Mesenchymal stem cell (in vitro differentiated cells and primary cell): ENCODE data around the gene INMT.

Source experiments
- DNase-seq: peaks from one replicate; pipeline ENCODE4 v3.0.0-alpha.2; 2013
- H2AFZ ChIP-seq: one replicate; pipeline ENCODE4 v1.6.1; 2013; ENCODE audit warnings: low read depth, mild to moderate bottlenecking, control low read depth, inconsistent platforms, low read length, moderate library complexity
- H2AK5ac ChIP-seq: 2 replicates; pipeline ENCODE4 v1.6.1; 2013; ENCODE audit warnings: low read length, moderate library complexity, mild to moderate bottlenecking, inconsistent platforms; ENCODE audit not compliant: severe bottlenecking
- H2BK120ac ChIP-seq: one replicate; pipeline ENCODE4 v1.6.1; 2013; ENCODE audit warnings: low read depth, mild to moderate bottlenecking, inconsistent platforms, low read length, moderate library complexity
- H2BK12ac ChIP-seq, 2 experiments: one replicate each; pipeline ENCODE4 v1.6.1; 2013; ENCODE audit warnings: inconsistent platforms in 2 of 2, low read length in 2 of 2, mild to moderate bottlenecking in 2 of 2, moderate library complexity in 2 of 2, control low read depth in 1 of 2
- H2BK15ac ChIP-seq: one replicate; pipeline ENCODE4 v1.6.1; 2013; ENCODE audit warnings: mild to moderate bottlenecking, low read depth, inconsistent platforms; ENCODE audit not compliant: poor library complexity, severe bottlenecking
- H2BK5ac ChIP-seq: 2 replicates; pipeline ENCODE4 v1.6.1; 2013; ENCODE audit warnings: low read depth, mild to moderate bottlenecking, low read length, control low read depth, inconsistent platforms; ENCODE audit not compliant: poor library complexity, severe bottlenecking
- H3K14ac ChIP-seq, 2 experiments: one replicate each; pipeline ENCODE4 v1.6.1; 2013; ENCODE audit warnings: inconsistent platforms in 2 of 2, low read length in 2 of 2, control low read depth in 1 of 2, mild to moderate bottlenecking in 1 of 2, moderate library complexity in 1 of 2
- H3K18ac ChIP-seq, 2 experiments: one replicate each; pipeline ENCODE4 v1.6.1; 2013; ENCODE audit warnings: inconsistent platforms in 2 of 2, low read length in 2 of 2, control low read depth in 1 of 2, low read depth in 1 of 2, mild to moderate bottlenecking in 1 of 2
- H3K23ac ChIP-seq, 2 experiments: one replicate each; pipeline ENCODE4 v1.6.1; 2013; ENCODE audit warnings: inconsistent platforms in 2 of 2, low read length in 2 of 2, mild to moderate bottlenecking in 2 of 2, moderate library complexity in 2 of 2, control low read depth in 1 of 2
- H3K27ac ChIP-seq: 2 replicates; pipeline ENCODE4 v1.5.1; 2013; ENCODE audit warnings: mild to moderate bottlenecking, moderate library complexity, low read length, control low read depth, inconsistent platforms; ENCODE audit not compliant: poor library complexity, severe bottlenecking
- H3K27me3 ChIP-seq, 2 experiments: 2 replicates each; pipeline versions ENCODE4 v1.6.1 to v1.7.0; 2013; ENCODE audit warnings: low read length in 2 of 2, mild to moderate bottlenecking in 2 of 2, moderate library complexity in 2 of 2, control low read depth in 1 of 2, inconsistent platforms in 1 of 2; ENCODE audit not compliant: control insufficient read depth in 1 of 2, insufficient read depth in 1 of 2
- H3K36me3 ChIP-seq, 2 experiments: 2 replicates each; pipeline versions ENCODE4 v1.6.1 to v1.7.0; 2013; ENCODE audit warnings: low read length in 2 of 2, control low read depth in 1 of 2, inconsistent platforms in 1 of 2, low read depth in 1 of 2, mild to moderate bottlenecking in 1 of 2; ENCODE audit not compliant: insufficient read depth in 2 of 2, control insufficient read depth in 1 of 2
- H3K4ac ChIP-seq, 2 experiments: one replicate each; pipeline ENCODE4 v1.6.1; 2013; ENCODE audit warnings: inconsistent platforms in 2 of 2, low read length in 2 of 2, mild to moderate bottlenecking in 2 of 2, moderate library complexity in 2 of 2, control low read depth in 1 of 2, low read depth in 1 of 2
- H3K4me1 ChIP-seq: 2 replicates; pipeline ENCODE4 v1.6.1; 2013; ENCODE audit warnings: low read depth, low read length, control low read depth; ENCODE audit not compliant: control insufficient read depth, insufficient read depth
- H3K4me2 ChIP-seq: 2 replicates; pipeline ENCODE4 v1.6.1; 2013; ENCODE audit warnings: low read length, mild to moderate bottlenecking, inconsistent platforms; ENCODE audit not compliant: poor library complexity, severe bottlenecking
- H3K4me3 ChIP-seq, 2 experiments: 2 replicates each; pipeline versions ENCODE4 v1.5.1 to v1.7.0; 2013; ENCODE audit warnings: low read length in 2 of 2, mild to moderate bottlenecking in 2 of 2, control low read depth in 1 of 2, low read depth in 1 of 2; ENCODE audit not compliant: insufficient read depth in 1 of 2
- H3K79me1 ChIP-seq: replicated peaks from 2 replicates; pipeline ENCODE4 v1.6.1; 2013; ENCODE audit warnings: mild to moderate bottlenecking, control low read depth, low read length, inconsistent platforms; ENCODE audit not compliant: poor library complexity, severe bottlenecking
- H3K9ac ChIP-seq: 2 replicates; pipeline ENCODE4 v1.7.0; 2013; ENCODE audit warnings: mild to moderate bottlenecking, low read length, moderate library complexity
- H3K9me3 ChIP-seq: 2 replicates; pipeline ENCODE4 v1.7.0; 2013; ENCODE audit warnings: mild to moderate bottlenecking, low read length; ENCODE audit not compliant: control insufficient read depth
- H4K8ac ChIP-seq: one replicate; pipeline ENCODE4 v1.6.1; 2013; ENCODE audit warnings: inconsistent platforms, mild to moderate bottlenecking, low read length, moderate library complexity
- H4K91ac ChIP-seq: one replicate; pipeline ENCODE4 v1.6.1; 2013; ENCODE audit warnings: mild to moderate bottlenecking, low read length, inconsistent platforms
- WGBS: methylation state at CpG from one replicate; pipeline ENCODE4 v1.1.7; 2013; ENCODE audit warnings: mixed read lengths; 5-methylcytosine and 5-hydroxymethylcytosine counted together

INMT gene

DNA sequence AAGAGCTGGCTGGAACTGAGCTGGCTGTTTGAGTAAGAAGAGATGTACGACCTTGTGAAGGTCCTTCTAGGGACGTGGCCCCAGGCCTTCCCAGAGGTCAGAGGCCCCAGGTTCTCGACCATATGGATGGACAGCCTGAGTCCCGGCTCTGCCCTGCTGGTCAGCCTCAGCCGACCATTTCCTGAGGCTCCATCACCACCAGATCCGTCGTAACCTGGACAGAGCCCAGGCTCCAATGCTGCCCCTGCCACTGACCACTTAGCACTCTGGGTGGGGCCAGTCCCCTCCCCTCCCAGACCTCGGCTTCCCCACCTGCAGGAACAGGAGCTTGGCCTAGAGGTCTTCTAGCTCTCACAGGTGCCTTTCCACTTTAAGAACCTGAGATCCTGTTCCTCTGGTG, 10.6 kb upstream of the INMT start:
- Histone ChIP-seq H4K8ac (no peak overlapping the region), H2BK5ac (no peak overlapping the region), H2BK12ac (no peak overlapping the region), H4K91ac (no peak overlapping the region), H3K27me3 (peaks cover 11 to 54% of the 10 kb centered on the region in 2 experiments), H2AK5ac (no peak overlapping the region), H3K9me3 (no peaks in the 10 kb centered on the region), H3K4ac (no peak overlapping the region), H3K23ac (no peak overlapping the region), H3K18ac (no peak overlapping the region), H3K27ac (no peak overlapping the region), H3K4me2 (no peak overlapping the region), H3K14ac (no peak overlapping the region), H3K4me3 (no peak overlapping the region), H3K79me1 (no peaks in the 10 kb centered on the region), H2BK15ac (no peak overlapping the region), H2AFZ (no peak overlapping the region), H2BK120ac (no peak overlapping the region), H3K36me3 (no peaks in the 10 kb centered on the region), H3K4me1 (peaks cover 7% of the 10 kb centered on the region), H3K9ac (no peak overlapping the region)
- DNase-seq = no peak
- WGBS = 85% methylated on average over 8 of the region's 8 CpGs

- H3K27me3 ChIP-seq = peaks cover 2 to 33% of the 10 kb centered on the region in 2 experiments
- H3K79me1 ChIP-seq = no peaks in the 10 kb centered on the region
- H2BK12ac ChIP-seq = peak overlapping the region; percentile 11 to 15
- no peak overlapping the region for H3K9ac ChIP-seq
- H4K8ac ChIP-seq = no peak overlapping the region
- no peak overlapping the region for H2BK15ac ChIP-seq
- H4K91ac ChIP-seq = peak overlapping the region; percentile 61
- H3K4me1 ChIP-seq = peaks cover 7% of the 10 kb centered on the region
- H3K4ac ChIP-seq = no peak overlapping the region
- H3K4me3 ChIP-seq = no peak overlapping the region
- no peaks in the 10 kb centered on the region for H3K9me3 ChIP-seq
- no peak overlapping the region for H2AK5ac ChIP-seq
- H2AFZ ChIP-seq = no peak overlapping the region
- DNase-seq = peak; percentile 54
- no peak overlapping the region for H3K18ac ChIP-seq
- 65% methylated on average over 8 of the region's 8 CpGs for WGBS
- no peaks in the 10 kb centered on the region for H3K36me3 ChIP-seq
- H3K4me2 ChIP-seq = no peak overlapping the region
- H2BK120ac ChIP-seq = no peak overlapping the region
- no peak overlapping the region for H3K23ac ChIP-seq
- no peak overlapping the region for H3K14ac ChIP-seq
- no peak overlapping the region for H3K27ac ChIP-seq
- H2BK5ac ChIP-seq = no peak overlapping the region
Measured at GRCh38 chr7:30743371-30744074, 8.4 kb upstream of the INMT start.

GRCh38 chr7:30744075-30744417, 7.9 kb upstream of the INMT start:
- Histone ChIP-seq H3K4me1 (peaks cover 7% of the 10 kb centered on the region), H2BK15ac (peak overlapping the region; percentile 49), H2AK5ac (no peak overlapping the region), H3K9ac (no peak overlapping the region), H3K27ac (no peak overlapping the region), H4K91ac (peak overlapping the region; percentile 61), H3K36me3 (no peaks in the 10 kb centered on the region), H3K14ac (no peak overlapping the region), H3K4me3 (no peak overlapping the region), H3K27me3 (peaks cover 0 to 28% of the 10 kb centered on the region in 2 experiments), H3K9me3 (no peaks in the 10 kb centered on the region), H2BK5ac (no peak overlapping the region), H3K79me1 (no peaks in the 10 kb centered on the region), H3K23ac (no peak overlapping the region), H2BK120ac (no peak overlapping the region), H3K4ac (no peak overlapping the region), H4K8ac (no peak overlapping the region), H2BK12ac (peak overlapping the region; percentile 7 to 57), H2AFZ (no peak overlapping the region), H3K4me2 (no peak overlapping the region), H3K18ac (no peak overlapping the region)
- WGBS = 90% methylated on average over 12 of the region's 12 CpGs
- no peak for DNase-seq

- Histone ChIP-seq H4K91ac (no peak overlapping the region), H3K27me3 (peaks cover 0 to 20% of the 10 kb centered on the region in 2 experiments), H3K14ac (no peak overlapping the region), H2BK5ac (no peak overlapping the region), H3K9ac (peak overlapping the region; percentile 44), H3K9me3 (no peaks in the 10 kb centered on the region), H3K36me3 (no peaks in the 10 kb centered on the region), H3K23ac (no peak overlapping the region), H2BK120ac (no peak overlapping the region), H2BK12ac (peak overlapping the region; percentile 35 to 61), H3K4me2 (no peak overlapping the region), H3K79me1 (no peaks in the 10 kb centered on the region), H3K4me1 (peaks cover 5% of the 10 kb centered on the region), H3K18ac (no peak overlapping the region), H2AK5ac (no peak overlapping the region), H3K4me3 (no peak overlapping the region), H2AFZ (no peak overlapping the region), H2BK15ac (no peak overlapping the region), H4K8ac (no peak overlapping the region), H3K27ac (no peak overlapping the region), H3K4ac (no peak overlapping the region)
- no peak for DNase-seq
- 75% methylated on average over 6 of the region's 6 CpGs for WGBS
Measured at GRCh38 chr7:30745261-30745941, 6.5 kb upstream of the INMT start.
